ENCODE measurements around the gene RDH12. TPM values are rescaled to one million over a fixed set of nuclear protein-coding genes. Genes with fewer than 3 reads are reported as not detected.

The RDH12 gene
- total and polyA plus RNA-seq, 3 experiments from 2014 or later: not detected

- H3K4me3 ChIP-seq (ENCODE audit: low read length): peak overlapping the region; percentile 69
- H3K36me3 Mint-ChIP-seq: peaks cover 0 to 25% (median 2%) of the 10 kb centered on the region in 3 donors
- H3K27ac Mint-ChIP-seq: peak overlapping the region; percentile 72 to 96 (median 90)
- H3K4me1 ChIP-seq (ENCODE audit: insufficient read depth, low read length): peaks cover 36% of the 10 kb centered on the region
- H3K4me1 Mint-ChIP-seq: peaks cover 44 to 68% (median 66%) of the 10 kb centered on the region in 3 donors
- ChIA-PET CTCF (interaction anchor here (1.0 to 1.7 kb wide), 4 partner anchors 18 to 54 kb away, joined by 3 to 6 read pairs (median 6); no protein-coding TSS in a partner anchor), POLR2A (interaction anchor here (1.2 kb wide), 1 partner anchor 22 kb away, joined by 9 read pairs; the partner anchor contains the start of gene RDH11)
- H3K27me3 ChIP-seq (ENCODE audit: insufficient read depth, low read length, poor library complexity, severe bottlenecking): no peaks in the 10 kb centered on the region
- no peaks in the 10 kb centered on the region for H3K9me3 Mint-ChIP-seq
- no peaks in the 10 kb centered on the region for H3K27me3 Mint-ChIP-seq
- H3K27ac ChIP-seq (ENCODE audit: low read depth, low read length): peak overlapping the region; percentile 93
- no peaks in the 10 kb centered on the region for H3K36me3 ChIP-seq (ENCODE audit: insufficient read depth, low read length)
- DNase-seq: no peak
- no peaks in the 10 kb centered on the region for H3K9me3 ChIP-seq (ENCODE audit: low read length)
- H3K4me3 Mint-ChIP-seq: peak overlapping the region; percentile 86 to 99 (median 94)
Measured at GRCh38 chr14:67673451-67673850, 28.2 kb upstream of the RDH12 start.

- H3K4me1 Mint-ChIP-seq: peaks cover 38 to 61% (median 59%) of the 10 kb centered on the region in 3 donors
- H3K4me3 ChIP-seq (ENCODE audit: low read length): peak overlapping the region; percentile 69
- H3K27me3 ChIP-seq (ENCODE audit: insufficient read depth, low read length, poor library complexity, severe bottlenecking): no peaks in the 10 kb centered on the region
- ChIA-PET CTCF (interaction anchor here (1.0 to 1.7 kb wide), 4 partner anchors 17 to 55 kb away, joined by 3 to 6 read pairs (median 6); no protein-coding TSS in a partner anchor), POLR2A (interaction anchor here (1.2 to 1.6 kb wide), 2 partner anchors 21 to 74 kb away, joined by 4 to 9 read pairs; partner anchors contain the start of genes PIGH and RDH11)
- no peaks in the 10 kb centered on the region for H3K36me3 ChIP-seq (ENCODE audit: insufficient read depth, low read length)
- no peaks in the 10 kb centered on the region for H3K9me3 ChIP-seq (ENCODE audit: low read length)
- peaks cover 36% of the 10 kb centered on the region for H3K4me1 ChIP-seq (ENCODE audit: insufficient read depth, low read length)
- no peaks in the 10 kb centered on the region for H3K9me3 Mint-ChIP-seq
- peak overlapping the region; percentile 74 to 96 (median 90) for H3K27ac Mint-ChIP-seq
- H3K36me3 Mint-ChIP-seq: peaks cover 0 to 29% (median 2%) of the 10 kb centered on the region in 3 donors
- peak overlapping the region; percentile 86 to 99 (median 94) for H3K4me3 Mint-ChIP-seq
- peak overlapping the region; percentile 93 for H3K27ac ChIP-seq (ENCODE audit: low read depth, low read length)
- no peaks in the 10 kb centered on the region for H3K27me3 Mint-ChIP-seq
- DNase-seq: peak in 4 of 5 donors; percentile 51 to 67 (median 60)
Measured at GRCh38 chr14:67674139-67674479, 27.6 kb upstream of the RDH12 start.

GRCh38 chr14:67674480-67675218 is 27.0 kb upstream of the RDH12 start, which contains the start of gene VTI1B:
Gene VTI1B (minus strand): TSS chr14:67674632. CDS start chr14:67674489, 143 bp downstream.
- Histone ChIP-seq H3K4me3 (ENCODE audit: low read length) (peak within 1 kb of the TSS; percentile 69), H3K27me3 (ENCODE audit: insufficient read depth, low read length, poor library complexity, severe bottlenecking) (no peaks in the 10 kb centered on the region), H3K4me1 (ENCODE audit: insufficient read depth, low read length) (peaks cover 36% of the 10 kb centered on the region), H3K27ac (ENCODE audit: low read depth, low read length) (peak within 1 kb of the TSS; percentile 93), H3K9me3 (ENCODE audit: low read length) (no peaks in the 10 kb centered on the region), H3K36me3 (ENCODE audit: insufficient read depth, low read length) (no peaks in the 10 kb centered on the region)
- POLR2A ChIA-PET: interaction anchor here (1.0 to 1.6 kb wide), 4 partner anchors 20 to 142 kb away, joined by 3 to 9 read pairs (median 4); partner anchors contain the start of genes PIGH and RDH11
- Mint-ChIP-seq H3K27ac (peak within 1 kb of the TSS; percentile 83 to 96 (median 95)), H3K36me3 (peaks cover 0 to 29% (median 2%) of the 10 kb centered on the region in 3 donors), H3K4me1 (peaks cover 34 to 56% (median 54%) of the 10 kb centered on the region in 3 donors), H3K27me3 (no peaks in the 10 kb centered on the region), H3K9me3 (no peaks in the 10 kb centered on the region), H3K4me3 (peak within 1 kb of the TSS; percentile 86 to 99 (median 94))
- peak; percentile 68 to 85 (median 77) for DNase-seq
- CTCF ChIA-PET: interaction anchor here (1.0 to 1.7 kb wide), 4 partner anchors 17 to 32 kb away, joined by 3 to 6 read pairs (median 4); partner anchors contain the start of gene RDH11

GRCh38 chr14:67675219-67675582 is 26.5 kb upstream of the RDH12 start:
- Histone ChIP-seq H3K27me3 (ENCODE audit: insufficient read depth, low read length, poor library complexity, severe bottlenecking) (no peaks in the 10 kb centered on the region), H3K36me3 (ENCODE audit: insufficient read depth, low read length) (no peaks in the 10 kb centered on the region), H3K9me3 (ENCODE audit: low read length) (no peaks in the 10 kb centered on the region), H3K4me1 (ENCODE audit: insufficient read depth, low read length) (peaks cover 33% of the 10 kb centered on the region), H3K27ac (ENCODE audit: low read depth, low read length) (peak overlapping the region; percentile 93), H3K4me3 (ENCODE audit: low read length) (peak overlapping the region; percentile 69)
- H3K27ac Mint-ChIP-seq: peak overlapping the region; percentile 83 to 95 (median 92)
- peaks cover 31 to 51% (median 48%) of the 10 kb centered on the region in 3 donors for H3K4me1 Mint-ChIP-seq
- no peaks in the 10 kb centered on the region for H3K27me3 Mint-ChIP-seq
- peak overlapping the region; percentile 86 to 99 (median 94) for H3K4me3 Mint-ChIP-seq
- no peak for DNase-seq
- CTCF ChIA-PET: interaction anchor here (1.0 kb wide), 1 partner anchor 20 kb away, joined by 3 read pairs; the partner anchor contains the start of gene RDH11
- H3K36me3 Mint-ChIP-seq: peaks cover 0 to 29% (median 2%) of the 10 kb centered on the region in 3 donors
- no peaks in the 10 kb centered on the region for H3K9me3 Mint-ChIP-seq
- POLR2A ChIA-PET: interaction anchor here (1.0 to 1.6 kb wide), 3 partner anchors 20 to 142 kb away, joined by 3 to 4 read pairs (median 3); partner anchors contain the start of gene PIGH

GRCh38 chr14:67679006-67679405 is 22.7 kb upstream of the RDH12 start:
- no peak overlapping the region for H3K4me3 Mint-ChIP-seq
- Histone ChIP-seq H3K4me1 (ENCODE audit: insufficient read depth, low read length) (peaks cover 7% of the 10 kb centered on the region), H3K36me3 (ENCODE audit: insufficient read depth, low read length) (no peaks in the 10 kb centered on the region), H3K27me3 (ENCODE audit: insufficient read depth, low read length, poor library complexity, severe bottlenecking) (no peaks in the 10 kb centered on the region), H3K4me3 (ENCODE audit: low read length) (no peak overlapping the region), H3K27ac (ENCODE audit: low read depth, low read length) (no peak overlapping the region), H3K9me3 (ENCODE audit: low read length) (no peaks in the 10 kb centered on the region)
- H3K4me1 Mint-ChIP-seq: peaks cover 12 to 41% (median 35%) of the 10 kb centered on the region in 3 donors
- no peaks in the 10 kb centered on the region for H3K9me3 Mint-ChIP-seq
- POLR2A ChIA-PET: no interaction called here
- CTCF ChIA-PET: interaction anchor here (1.8 kb wide), 1 partner anchor 12 kb away, joined by 5 read pairs; no protein-coding TSS in a partner anchor
- no peak for DNase-seq
- H3K27ac Mint-ChIP-seq: peak overlapping the region in 1 of 8 donors; percentile 54
- peaks cover 0 to 1% of the 10 kb centered on the region in 2 donors for H3K27me3 Mint-ChIP-seq
- peaks cover 0 to 57% (median 8%) of the 10 kb centered on the region in 3 donors for H3K36me3 Mint-ChIP-seq

- H3K36me3 ChIP-seq (ENCODE audit: insufficient read depth, low read length): peaks cover 6% of the 10 kb centered on the region
- Mint-ChIP-seq H3K4me3 (no peak overlapping the region), H3K36me3 (peaks cover 0 to 65% (median 13%) of the 10 kb centered on the region in 3 donors), H3K4me1 (peaks cover 12 to 41% (median 38%) of the 10 kb centered on the region in 3 donors), H3K27me3 (peaks cover 0 to 1% of the 10 kb centered on the region in 2 donors), H3K9me3 (no peaks in the 10 kb centered on the region), H3K27ac (peak overlapping the region in 1 of 8 donors; percentile 33)
- CTCF ChIA-PET: no interaction called here
- no peak for DNase-seq
- no peaks in the 10 kb centered on the region for H3K27me3 ChIP-seq (ENCODE audit: insufficient read depth, low read length, poor library complexity, severe bottlenecking)
- H3K4me3 ChIP-seq (ENCODE audit: low read length): no peak overlapping the region
- H3K9me3 ChIP-seq (ENCODE audit: low read length): no peaks in the 10 kb centered on the region
- POLR2A ChIA-PET: no interaction called here
- peak overlapping the region; percentile 43 for H3K27ac ChIP-seq (ENCODE audit: low read depth, low read length)
- H3K4me1 ChIP-seq (ENCODE audit: insufficient read depth, low read length): peaks cover 4% of the 10 kb centered on the region
Measured at GRCh38 chr14:67680121-67680602, 21.5 kb upstream of the RDH12 start.

- Histone ChIP-seq H3K4me3 (ENCODE audit: low read length) (no peak overlapping the region), H3K4me1 (ENCODE audit: insufficient read depth, low read length) (no peaks in the 10 kb centered on the region), H3K27me3 (ENCODE audit: insufficient read depth, low read length, poor library complexity, severe bottlenecking) (no peaks in the 10 kb centered on the region), H3K27ac (ENCODE audit: low read depth, low read length) (peak overlapping the region; percentile 43), H3K36me3 (ENCODE audit: insufficient read depth, low read length) (peaks cover 6% of the 10 kb centered on the region), H3K9me3 (ENCODE audit: low read length) (no peaks in the 10 kb centered on the region)
- no peak overlapping the region for H3K4me3 Mint-ChIP-seq
- ChIA-PET POLR2A (no interaction called here), CTCF (interaction anchor here (2.1 kb wide), 1 partner anchor 96 kb away, joined by 4 read pairs; no protein-coding TSS in a partner anchor)
- H3K27me3 Mint-ChIP-seq: peaks cover 0 to 1% of the 10 kb centered on the region in 2 donors
- H3K36me3 Mint-ChIP-seq: peaks cover 0 to 72% (median 16%) of the 10 kb centered on the region in 3 donors
- H3K4me1 Mint-ChIP-seq: peaks cover 12 to 41% (median 32%) of the 10 kb centered on the region in 3 donors
- H3K27ac Mint-ChIP-seq: peak overlapping the region in 2 of 8 donors; percentile 60 to 74
- no peaks in the 10 kb centered on the region for H3K9me3 Mint-ChIP-seq
- no peak for DNase-seq
Measured at GRCh38 chr14:67680941-67681340, 20.7 kb upstream of the RDH12 start.

All from CD8-positive, alpha-beta memory T cell (primary cell).